Duodenal mucosa (tissue), 2 donors: ENCODE data around the gene VPS37B.

Experiments
- H3K27ac ChIP-seq: one replicate; pipeline ENCODE4 v1.7.0; 2013; ENCODE audit warnings: low read depth, low read length
- H3K27me3 ChIP-seq, 2 donors: one replicate each; pipeline ENCODE4 v1.7.0; 2013; ENCODE audit warnings: low read length in 2 of 2, control low read depth in 1 of 2; ENCODE audit not compliant: insufficient read depth in 2 of 2, control insufficient read depth in 1 of 2
- H3K36me3 ChIP-seq, 2 donors: one replicate each; pipeline ENCODE4 v1.7.0; 2013; ENCODE audit warnings: low read length in 2 of 2, control low read depth in 1 of 2; ENCODE audit not compliant: insufficient read depth in 2 of 2, control insufficient read depth in 1 of 2
- H3K4me1 ChIP-seq, 2 donors: one replicate each; pipeline ENCODE4 v1.7.0; 2013; ENCODE audit warnings: low read length in 2 of 2, control low read depth in 1 of 2; ENCODE audit not compliant: insufficient read depth in 2 of 2, control insufficient read depth in 1 of 2
- H3K4me3 ChIP-seq, 2 donors: one replicate each; pipeline ENCODE4 v1.7.0; 2013; ENCODE audit warnings: low read length in 2 of 2, low read depth in 1 of 2
- H3K9ac ChIP-seq, 2 donors: one replicate each; pipeline ENCODE4 v1.7.0; 2013; ENCODE audit warnings: low read length in 2 of 2, low read depth in 1 of 2
- H3K9me3 ChIP-seq, 2 donors: one replicate each; pipeline ENCODE4 v1.7.0; 2013; ENCODE audit warnings: low read length in 2 of 2, control low read depth in 1 of 2; ENCODE audit not compliant: control insufficient read depth in 1 of 2

Gene VPS37B

GRCh38 chr12:122827258-122827657 lies 68.7 kb downstream of the VPS37B start:
- H3K9me3 ChIP-seq, result no peaks in the 10 kb centered on the region
- H3K4me1 ChIP-seq, result peaks cover 0 to 4% of the 10 kb centered on the region in 2 donors
- no peak overlapping the region for H3K9ac ChIP-seq
- no peaks in the 10 kb centered on the region for H3K36me3 ChIP-seq
- no peak overlapping the region for H3K4me3 ChIP-seq
- no peak overlapping the region for H3K27ac ChIP-seq
- no peaks in the 10 kb centered on the region for H3K27me3 ChIP-seq

GRCh38 chr12:122825773-122826724 lies 69.9 kb downstream of the VPS37B start:
- Histone ChIP-seq H3K4me3 (peak overlapping the region; percentile 48 to 61), H3K27me3 (no peaks in the 10 kb centered on the region), H3K4me1 (peaks cover 4% of the 10 kb centered on the region in 2 donors), H3K36me3 (no peaks in the 10 kb centered on the region), H3K27ac (no peak overlapping the region), H3K9me3 (no peaks in the 10 kb centered on the region), H3K9ac (peak overlapping the region; percentile 15 to 39)

DNA sequence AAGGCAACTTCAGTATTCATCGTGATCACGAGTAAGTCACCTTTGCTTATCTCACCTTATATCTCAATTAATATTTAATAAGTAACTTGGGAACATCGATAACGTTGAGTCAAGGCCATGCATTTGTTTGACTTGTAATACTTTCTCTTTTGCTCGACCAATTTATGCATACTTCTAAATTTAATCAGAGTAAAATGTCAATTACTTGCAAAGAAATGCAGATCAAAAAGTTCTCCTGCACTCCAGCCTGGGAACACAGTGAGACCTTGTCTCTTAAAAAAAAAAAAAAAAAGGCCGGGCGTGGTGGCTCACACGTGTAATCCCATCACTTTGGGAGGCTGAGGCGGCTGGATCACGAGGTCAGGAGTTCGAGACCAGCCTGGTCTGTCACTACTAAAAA lies 72.5 kb downstream of the VPS37B start:
- H3K36me3 ChIP-seq, result no peaks in the 10 kb centered on the region
- H3K27ac ChIP-seq, result no peak overlapping the region
- H3K9ac ChIP-seq, result no peak overlapping the region
- no peaks in the 10 kb centered on the region for H3K27me3 ChIP-seq
- peak overlapping the region in 1 of 2 donors; percentile 42 for H3K4me3 ChIP-seq
- H3K9me3 ChIP-seq, result no peaks in the 10 kb centered on the region
- peaks cover 4% of the 10 kb centered on the region in 2 donors for H3K4me1 ChIP-seq

DNA sequence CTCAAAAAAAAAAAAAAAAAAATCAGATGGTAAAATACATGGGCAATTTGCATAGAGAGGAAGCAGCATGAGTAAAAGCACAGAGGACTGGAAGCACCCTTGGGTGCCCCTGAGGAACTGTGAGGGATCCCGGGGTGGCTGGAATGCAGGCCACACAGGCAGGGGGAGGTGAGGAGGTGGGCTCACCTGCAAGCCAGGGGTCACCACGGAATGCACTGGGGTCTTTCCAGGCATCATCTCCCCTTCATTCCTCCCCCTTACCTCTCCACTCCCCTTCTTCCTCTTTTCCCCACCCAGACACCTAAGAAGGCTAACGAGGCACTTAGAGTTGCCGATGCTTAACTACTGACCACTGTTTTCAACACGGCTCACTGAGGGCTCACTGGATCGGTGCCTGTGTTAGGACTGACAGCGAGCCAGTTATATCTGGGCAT lies 75.1 kb downstream of the VPS37B start:
- H3K4me3 ChIP-seq, result no peak overlapping the region

GRCh38 chr12:122820138-122820537 lies 75.8 kb downstream of the VPS37B start:
- H3K27ac ChIP-seq, result no peak overlapping the region
- H3K27me3 ChIP-seq, result no peaks in the 10 kb centered on the region
- no peaks in the 10 kb centered on the region for H3K36me3 ChIP-seq
- H3K9ac ChIP-seq, result no peak overlapping the region
- peaks cover 0 to 4% of the 10 kb centered on the region in 2 donors for H3K4me1 ChIP-seq
- H3K9me3 ChIP-seq, result no peaks in the 10 kb centered on the region
- no peak overlapping the region for H3K4me3 ChIP-seq

More for the DNA sequence above, 75.1 kb downstream of the VPS37B start:
- no peaks in the 10 kb centered on the region for H3K36me3 ChIP-seq
- no peaks in the 10 kb centered on the region for H3K27me3 ChIP-seq
- H3K4me1 ChIP-seq, result peaks cover 0 to 4% of the 10 kb centered on the region in 2 donors
- no peaks in the 10 kb centered on the region for H3K9me3 ChIP-seq
- no peak overlapping the region for H3K27ac ChIP-seq
- no peak overlapping the region for H3K9ac ChIP-seq

GRCh38 chr12:122819209-122819785 lies 76.6 kb downstream of the VPS37B start:
- Histone ChIP-seq H3K9ac (no peak overlapping the region), H3K4me1 (peaks cover 0 to 4% of the 10 kb centered on the region in 2 donors), H3K4me3 (no peak overlapping the region), H3K27me3 (no peaks in the 10 kb centered on the region), H3K9me3 (no peaks in the 10 kb centered on the region), H3K27ac (no peak overlapping the region), H3K36me3 (no peaks in the 10 kb centered on the region)
